Body of pancreas (tissue), 4 donors: Measurements from ENCODE around the gene GBGT1.

Experiments used
- POLR2A ChIP-seq, 3 donors: fragments of 450-650 bp; IDR thresholded peaks; one replicate each; pipeline ENCODE4 v1.6.1; 2016; ENCODE audit warnings: antibody characterized with exemption in 3 of 3, mild to moderate bottlenecking in 2 of 3
- TF ChIP-seq, protein P1 (sequence below), 7 experiments: fragments of 450-650 bp in 4 of 7; fragments of 200-600 bp in 3 of 7; sonication (generic) in 3 of 7; IDR thresholded peaks; one replicate each; pipeline ENCODE4 v1.5.1; 2016 to 2019; ENCODE audit warnings: antibody characterized with exemption in 7 of 7

DNA sequence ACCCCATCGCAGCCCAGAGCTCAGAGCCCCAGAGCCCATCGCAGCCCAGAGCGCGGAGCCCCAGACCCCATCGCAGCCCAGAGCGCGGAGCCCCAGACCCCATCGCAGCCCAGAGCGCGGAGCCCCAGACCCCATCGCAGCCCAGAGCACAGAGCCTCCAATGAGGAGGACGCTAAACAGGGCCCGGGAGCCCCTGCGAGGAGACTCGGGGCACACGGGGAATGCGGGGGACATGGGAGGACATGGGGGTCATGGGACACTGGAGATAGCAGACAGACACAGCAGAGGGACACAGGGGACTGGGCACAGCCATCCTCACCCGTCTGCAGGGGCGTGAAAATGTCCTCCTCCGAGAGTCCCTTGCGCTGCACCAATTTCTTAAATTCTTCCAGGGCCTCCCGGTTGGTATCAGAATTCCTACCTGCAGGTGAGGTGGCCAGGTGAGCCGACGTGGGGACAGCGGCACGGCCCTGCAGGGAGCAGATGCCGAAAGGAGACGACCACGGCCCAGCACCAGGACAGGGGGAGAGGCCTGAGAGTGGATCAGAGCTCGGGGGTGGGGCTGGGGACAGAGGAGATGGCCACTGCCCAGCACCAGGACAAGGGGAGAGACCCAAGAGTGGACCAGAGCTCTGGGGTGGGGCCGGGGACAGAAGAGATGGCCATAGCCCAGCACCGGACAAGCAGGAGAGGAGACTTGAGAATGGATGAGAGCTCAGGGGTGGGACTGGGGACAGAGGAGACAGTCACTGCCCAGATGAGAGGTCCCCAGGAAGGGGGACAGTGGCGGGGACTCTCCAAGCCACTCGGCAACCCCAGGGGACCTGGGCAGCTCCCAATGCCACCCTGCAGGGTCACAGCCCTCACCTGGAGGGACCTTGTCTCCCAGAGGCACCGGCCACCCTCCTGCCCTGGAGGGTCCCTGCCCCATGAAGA, 42.5 kb upstream of the GBGT1 start:
- TF ChIP-seq, protein P1, sequence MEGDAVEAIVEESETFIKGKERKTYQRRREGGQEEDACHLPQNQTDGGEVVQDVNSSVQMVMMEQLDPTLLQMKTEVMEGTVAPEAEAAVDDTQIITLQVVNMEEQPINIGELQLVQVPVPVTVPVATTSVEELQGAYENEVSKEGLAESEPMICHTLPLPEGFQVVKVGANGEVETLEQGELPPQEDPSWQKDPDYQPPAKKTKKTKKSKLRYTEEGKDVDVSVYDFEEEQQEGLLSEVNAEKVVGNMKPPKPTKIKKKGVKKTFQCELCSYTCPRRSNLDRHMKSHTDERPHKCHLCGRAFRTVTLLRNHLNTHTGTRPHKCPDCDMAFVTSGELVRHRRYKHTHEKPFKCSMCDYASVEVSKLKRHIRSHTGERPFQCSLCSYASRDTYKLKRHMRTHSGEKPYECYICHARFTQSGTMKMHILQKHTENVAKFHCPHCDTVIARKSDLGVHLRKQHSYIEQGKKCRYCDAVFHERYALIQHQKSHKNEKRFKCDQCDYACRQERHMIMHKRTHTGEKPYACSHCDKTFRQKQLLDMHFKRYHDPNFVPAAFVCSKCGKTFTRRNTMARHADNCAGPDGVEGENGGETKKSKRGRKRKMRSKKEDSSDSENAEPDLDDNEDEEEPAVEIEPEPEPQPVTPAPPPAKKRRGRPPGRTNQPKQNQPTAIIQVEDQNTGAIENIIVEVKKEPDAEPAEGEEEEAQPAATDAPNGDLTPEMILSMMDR (IDR thresholded peaks at IDR 0.05) = no peak
- no peak for TF ChIP-seq POLR2A (IDR thresholded peaks at IDR 0.05)
